ENCODE data around the gene CDC6.

Gene CDC6

DNA sequence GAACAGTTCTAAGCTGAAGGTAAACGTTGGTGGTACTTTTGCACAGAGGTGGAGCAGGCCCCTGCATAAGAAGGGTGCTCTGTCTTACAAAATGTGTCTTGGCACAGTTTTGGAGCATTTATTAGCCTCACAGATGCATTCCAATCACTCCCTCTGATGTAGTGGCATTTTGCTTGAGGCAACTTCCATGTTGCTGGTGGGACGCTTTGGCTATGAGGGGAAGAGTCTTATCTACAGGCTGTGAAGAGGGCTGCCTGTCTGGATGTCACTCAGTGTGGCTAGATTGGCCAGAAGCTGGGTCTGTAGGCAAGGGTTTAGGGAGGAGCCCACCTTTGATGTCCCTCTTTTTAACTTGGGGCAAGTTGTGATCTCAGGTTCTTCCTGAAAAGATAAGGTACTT is 18.7 kb downstream of the CDC6 start:
- H3K27ac ChIP-seq = no peak overlapping the region
- no peak overlapping the region for H3K4me3 ChIP-seq (ENCODE audit: low read depth, low read length)
- TF ChIP-seq, protein P1, sequence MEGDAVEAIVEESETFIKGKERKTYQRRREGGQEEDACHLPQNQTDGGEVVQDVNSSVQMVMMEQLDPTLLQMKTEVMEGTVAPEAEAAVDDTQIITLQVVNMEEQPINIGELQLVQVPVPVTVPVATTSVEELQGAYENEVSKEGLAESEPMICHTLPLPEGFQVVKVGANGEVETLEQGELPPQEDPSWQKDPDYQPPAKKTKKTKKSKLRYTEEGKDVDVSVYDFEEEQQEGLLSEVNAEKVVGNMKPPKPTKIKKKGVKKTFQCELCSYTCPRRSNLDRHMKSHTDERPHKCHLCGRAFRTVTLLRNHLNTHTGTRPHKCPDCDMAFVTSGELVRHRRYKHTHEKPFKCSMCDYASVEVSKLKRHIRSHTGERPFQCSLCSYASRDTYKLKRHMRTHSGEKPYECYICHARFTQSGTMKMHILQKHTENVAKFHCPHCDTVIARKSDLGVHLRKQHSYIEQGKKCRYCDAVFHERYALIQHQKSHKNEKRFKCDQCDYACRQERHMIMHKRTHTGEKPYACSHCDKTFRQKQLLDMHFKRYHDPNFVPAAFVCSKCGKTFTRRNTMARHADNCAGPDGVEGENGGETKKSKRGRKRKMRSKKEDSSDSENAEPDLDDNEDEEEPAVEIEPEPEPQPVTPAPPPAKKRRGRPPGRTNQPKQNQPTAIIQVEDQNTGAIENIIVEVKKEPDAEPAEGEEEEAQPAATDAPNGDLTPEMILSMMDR (IDR thresholded peaks at IDR 0.05; ENCODE audit: low read depth, low read length, missing control alignments) = no peak
- H3K36me3 ChIP-seq (replicated peaks) = no peaks in the 10 kb centered on the region
- no peaks in the 10 kb centered on the region for H3K27me3 ChIP-seq (replicated peaks)
- in situ Hi-C loops (cut with HindIII; ENCODE audit: low pct_ligation_motif_present, low sequenced_read_pairs) = loop anchor here (25.0 kb wide), 1 partner anchor 231 kb away; no protein-coding TSS in a partner anchor
- DNase-seq = no peak

DNA sequence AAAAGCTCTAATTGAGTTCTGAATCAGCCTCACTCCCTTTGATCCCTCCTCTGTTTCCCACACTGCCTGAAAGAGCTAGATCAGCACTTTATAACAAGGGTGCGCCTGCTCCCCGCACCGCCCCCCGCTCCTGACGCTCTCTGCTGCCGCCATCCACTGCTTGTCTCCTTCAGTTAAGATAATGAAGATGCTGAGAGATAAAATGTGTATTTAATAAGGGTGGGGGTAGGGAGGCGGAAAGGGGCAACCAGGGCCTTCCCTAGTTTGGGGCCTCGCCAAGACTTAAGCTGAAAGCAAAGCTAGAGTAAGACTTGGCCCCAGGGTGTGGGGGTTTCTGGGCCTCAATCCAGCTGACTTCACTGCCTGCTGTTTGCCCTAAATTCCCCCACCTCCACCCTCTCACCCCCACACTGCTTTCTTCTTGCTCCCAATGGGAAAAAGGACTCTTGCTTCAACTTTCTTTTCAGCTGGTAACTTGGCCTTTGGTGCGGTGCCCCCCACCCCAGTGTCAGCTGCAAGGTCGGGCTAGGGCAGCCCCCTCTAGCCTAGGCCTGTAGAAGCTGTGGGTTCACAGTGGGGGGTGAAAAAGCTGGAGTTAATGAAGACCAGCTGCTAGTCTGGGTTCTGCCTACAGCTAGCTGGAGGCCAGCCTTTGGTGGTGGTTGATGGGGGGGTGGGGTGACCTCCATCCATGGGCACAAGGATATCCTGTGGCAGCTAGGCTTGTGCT is 19.5 kb downstream of the CDC6 start:
- in situ Hi-C loops (cut with HindIII; ENCODE audit: low pct_ligation_motif_present, low sequenced_read_pairs) = loop anchor here (25.0 kb wide), 1 partner anchor 230 kb away; no protein-coding TSS in a partner anchor
- H3K4me3 ChIP-seq (ENCODE audit: low read depth, low read length) = no peak overlapping the region
- no peak overlapping the region for H3K27ac ChIP-seq
- TF ChIP-seq, protein P1 (IDR thresholded peaks at IDR 0.05; ENCODE audit: low read depth, low read length, missing control alignments) = no peak
- no peaks in the 10 kb centered on the region for H3K36me3 ChIP-seq (replicated peaks)
- no peaks in the 10 kb centered on the region for H3K27me3 ChIP-seq (replicated peaks)
- no peak for DNase-seq

DNA sequence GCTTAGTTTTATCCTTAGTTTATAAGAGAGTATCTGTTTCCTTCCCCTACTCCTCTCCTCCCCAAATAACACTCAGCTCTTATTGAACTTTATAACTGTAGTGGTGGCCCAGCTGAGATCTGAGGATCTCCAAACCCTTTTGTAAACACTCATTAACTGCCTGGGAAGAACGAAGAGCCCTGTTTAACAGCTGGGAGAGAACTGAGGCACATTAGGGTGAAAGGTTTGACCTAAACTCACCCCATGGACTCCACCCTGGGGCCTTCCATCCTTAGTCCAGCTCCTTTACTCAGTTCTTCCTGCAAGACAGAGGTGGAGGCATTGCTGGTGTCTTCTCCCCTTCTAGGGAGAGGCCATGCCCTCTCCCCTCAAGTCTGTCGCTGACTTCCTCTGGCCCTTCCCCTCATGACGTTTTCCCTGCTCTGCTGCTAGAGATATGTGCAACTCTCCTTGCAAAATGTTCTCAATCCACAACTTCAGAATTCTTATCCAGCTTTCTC is 20.1 kb downstream of the CDC6 start:
- DNase-seq = no peak
- TF ChIP-seq, protein P1 (IDR thresholded peaks at IDR 0.05; ENCODE audit: low read depth, low read length, missing control alignments) = no peak
- Histone ChIP-seq H3K27ac (no peak overlapping the region), H3K4me3 (ENCODE audit: low read depth, low read length) (no peak overlapping the region), H3K36me3 (replicated peaks) (no peaks in the 10 kb centered on the region), H3K27me3 (replicated peaks) (no peaks in the 10 kb centered on the region)
- in situ Hi-C loops (cut with HindIII; ENCODE audit: low pct_ligation_motif_present, low sequenced_read_pairs) = loop anchor here (25.0 kb wide), 1 partner anchor 230 kb away; no protein-coding TSS in a partner anchor

DNA sequence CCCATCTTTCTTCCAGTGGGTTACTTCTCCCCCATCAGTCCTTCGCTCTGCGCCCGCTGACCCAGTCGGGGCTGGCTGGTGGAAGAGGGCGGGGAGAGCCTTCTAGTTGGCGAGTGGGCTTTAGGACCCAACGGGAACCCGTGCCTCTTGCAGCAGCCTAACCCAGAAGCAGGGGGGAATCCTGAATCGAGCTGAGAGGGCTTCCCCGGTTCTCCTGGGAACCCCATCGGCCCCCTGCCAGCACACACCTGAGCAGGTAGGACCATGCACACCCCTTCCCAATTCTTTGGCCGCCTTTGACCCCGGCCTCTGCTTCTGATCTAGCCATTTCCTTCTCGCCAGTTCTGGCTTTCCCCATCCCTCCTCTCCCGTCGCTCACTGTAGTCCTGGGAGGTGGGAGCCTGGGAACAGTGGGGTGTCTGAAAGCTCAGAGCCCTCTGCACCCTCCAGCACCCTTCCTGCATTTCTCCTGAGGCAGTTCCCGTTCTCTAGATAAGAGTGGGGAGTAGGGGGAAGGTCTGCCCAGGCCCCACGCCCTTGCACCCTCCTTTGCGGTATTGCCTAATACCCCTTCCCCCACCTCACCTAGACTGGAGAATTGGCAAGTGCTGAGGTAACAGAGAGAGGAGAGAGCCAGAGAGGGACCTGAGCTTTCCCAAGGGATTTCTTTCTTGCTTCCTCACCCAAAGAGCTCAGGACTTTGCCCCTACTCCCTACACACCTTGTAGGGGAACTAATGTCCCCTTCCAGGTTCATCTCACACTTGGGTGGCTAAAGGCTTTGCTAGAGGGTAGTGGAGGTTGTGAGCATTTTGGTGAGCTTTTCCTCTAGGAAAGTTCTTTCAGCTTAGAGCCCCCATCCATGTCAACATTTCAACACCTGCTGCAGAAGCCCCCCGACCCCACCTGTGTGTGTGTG is 21.6 kb downstream of the CDC6 start, which contains the start of gene RARA:
RARA (plus strand) TSS at position 150 of the 918 bp plus-strand sequence. CDS start 22,039 bp downstream, outside the sequence.
- Histone ChIP-seq H3K4me3 (ENCODE audit: low read depth, low read length) (peak within 1 kb of the TSS; percentile 61), H3K27me3 (replicated peaks) (no peaks in the 10 kb centered on the region), H3K27ac (no peak within 1 kb of the TSS), H3K36me3 (replicated peaks) (no peaks in the 10 kb centered on the region)
- TF ChIP-seq, protein P1 (IDR thresholded peaks at IDR 0.05; ENCODE audit: low read depth, low read length, missing control alignments) = no peak
- in situ Hi-C loops (cut with HindIII; ENCODE audit: low pct_ligation_motif_present, low sequenced_read_pairs) = loop anchor here (25.0 kb wide), 1 partner anchor 228 kb away; no protein-coding TSS in a partner anchor
- DNase-seq = no peak

- no peaks in the 10 kb centered on the region for H3K27me3 ChIP-seq (replicated peaks)
- H3K27ac ChIP-seq = no peak overlapping the region
- no peak for DNase-seq
- H3K4me3 ChIP-seq (ENCODE audit: low read depth, low read length) = no peak overlapping the region
- TF ChIP-seq, protein P1 (IDR thresholded peaks at IDR 0.05; ENCODE audit: low read depth, low read length, missing control alignments) = no peak
- H3K36me3 ChIP-seq (replicated peaks) = no peaks in the 10 kb centered on the region
- in situ Hi-C loops (cut with HindIII; ENCODE audit: low pct_ligation_motif_present, low sequenced_read_pairs) = loop anchor here (25.0 kb wide), 1 partner anchor 227 kb away; no protein-coding TSS in a partner anchor
These were observed 22.4 kb downstream of the CDC6 start for GRCh38 chr17:40309949-40310510.
